ENCODE measurements around the gene HEBP2. TPM values are rescaled to one million over a fixed set of nuclear protein-coding genes. Genes with fewer than 3 reads are reported as not detected.

Gene HEBP2
- total and polyA plus RNA-seq, 10 donors = 5.7 to 37.0 (median 21.0) TPM

- no peak for TF ChIP-seq CTCF (IDR thresholded peaks at IDR 0.05 in 8 of 11, conservative IDR thresholded peaks at IDR 0.05 in 3 of 11)
- no peak for TF ChIP-seq POLR2A (IDR thresholded peaks at IDR 0.05)
- TF ChIP-seq POLR2AphosphoS5 (IDR thresholded peaks at IDR 0.05) = no peak
- 39 to 69% (median 62%) methylated on average over 9 of the region's 9 CpGs for WGBS, 5 donors
- intact Hi-C loops (cut with DNase I; ENCODE audit: low total_unique reads) = no loop called here
- Histone ChIP-seq H3K27ac (peak overlapping the region in 5 of 8 donors; percentile 54 to 81 (median 66)), H3K4me3 (peak overlapping the region in 3 of 8 donors; percentile 26 to 52 (median 27)), H3K27me3 (replicated peaks in 1 of 7) (no peaks in the 10 kb centered on the region), H3K9me3 (no peaks in the 10 kb centered on the region), H3K36me3 (no peaks in the 10 kb centered on the region), H3K4me1 (peaks cover 0 to 25% (median 17%) of the 10 kb centered on the region in 6 donors)
- no peak for DNase-seq
These were observed 51.1 kb downstream of the HEBP2 start for GRCh38 chr6:138454981-138455706.

GRCh38 chr6:138455746-138456400 is 51.9 kb downstream of the HEBP2 start:
- no peak for TF ChIP-seq POLR2A (IDR thresholded peaks at IDR 0.05)
- TF ChIP-seq CTCF (IDR thresholded peaks at IDR 0.05 in 8 of 11, conservative IDR thresholded peaks at IDR 0.05 in 3 of 11) = no peak
- TF ChIP-seq POLR2AphosphoS5 (IDR thresholded peaks at IDR 0.05) = no peak
- Histone ChIP-seq H3K4me3 (peak overlapping the region in 3 of 8 donors; percentile 26 to 52 (median 27)), H3K9me3 (no peaks in the 10 kb centered on the region), H3K27me3 (replicated peaks in 1 of 7) (no peaks in the 10 kb centered on the region), H3K27ac (peak overlapping the region; percentile 32 to 81 (median 58)), H3K36me3 (no peaks in the 10 kb centered on the region), H3K4me1 (peaks cover 0 to 25% (median 17%) of the 10 kb centered on the region in 6 donors)
- DNase-seq = no peak
- 19 to 36% (median 32%) methylated on average over 7 of the region's 7 CpGs for WGBS, 5 donors
- intact Hi-C loops (cut with DNase I; ENCODE audit: low total_unique reads) = no loop called here

- H3K4me1 ChIP-seq = peaks cover 0 to 25% (median 17%) of the 10 kb centered on the region in 6 donors
- H3K27ac ChIP-seq = peak overlapping the region in 6 of 8 donors; percentile 40 to 81 (median 64)
- H3K9me3 ChIP-seq = no peaks in the 10 kb centered on the region
- intact Hi-C loops (cut with DNase I; ENCODE audit: low total_unique reads) = no loop called here
- TF ChIP-seq CTCF (IDR thresholded peaks at IDR 0.05 in 8 of 11, conservative IDR thresholded peaks at IDR 0.05 in 3 of 11) (no peak), POLR2AphosphoS5 (IDR thresholded peaks at IDR 0.05) (no peak), POLR2A (IDR thresholded peaks at IDR 0.05) (no peak)
- H3K4me3 ChIP-seq = peak overlapping the region in 1 of 8 donors; percentile 52
- DNase-seq = no peak
- no peaks in the 10 kb centered on the region for H3K27me3 ChIP-seq (replicated peaks in 1 of 7)
- WGBS, 5 donors = 44 to 68% (median 57%) methylated on average over 6 of the region's 6 CpGs
- no peaks in the 10 kb centered on the region for H3K36me3 ChIP-seq
These were observed 52.4 kb downstream of the HEBP2 start for GRCh38 chr6:138456401-138456790.

GRCh38 chr6:138461647-138462046 is 57.6 kb downstream of the HEBP2 start:
- no peak overlapping the region for H3K4me3 ChIP-seq
- intact Hi-C loops (cut with DNase I; ENCODE audit: low total_unique reads) = no loop called here
- peaks cover 0 to 8% (median 0%) of the 10 kb centered on the region in 6 donors for H3K36me3 ChIP-seq
- H3K27ac ChIP-seq = no peak overlapping the region
- no peak for TF ChIP-seq POLR2A (IDR thresholded peaks at IDR 0.05)
- TF ChIP-seq CTCF (IDR thresholded peaks at IDR 0.05 in 8 of 11, conservative IDR thresholded peaks at IDR 0.05 in 3 of 11) = no peak
- TF ChIP-seq POLR2AphosphoS5 (IDR thresholded peaks at IDR 0.05) = no peak
- H3K4me1 ChIP-seq = peaks cover 0 to 5% (median 3%) of the 10 kb centered on the region in 6 donors
- no peaks in the 10 kb centered on the region for H3K27me3 ChIP-seq (replicated peaks in 1 of 7)
- 84 to 100% (median 91%) methylated on average over 1 of the region's 1 CpG for WGBS, 5 donors
- H3K9me3 ChIP-seq = no peaks in the 10 kb centered on the region
- no peak for DNase-seq
